Smooth muscle cell (in vitro differentiated cells): ENCODE data around the gene SNTG2. TPM values are rescaled to one million over a fixed set of nuclear protein-coding genes. Genes with fewer than 3 reads are reported as not detected.

Source experiments
- DNase-seq: peaks from one replicate; lab custom pipeline; 2025; ENCODE audit not compliant: unreplicated experiment; lab: John Stamatoyannopoulos, UW
- H2AFZ ChIP-seq: fragments of 200-600 bp; sonication (generic); 2 replicates; pipeline ENCODE4 v1.6.0; 2016; ENCODE audit warnings: antibody characterized with exemption, low read depth, mild to moderate bottlenecking
- H3F3A ChIP-seq: fragments of 200-600 bp; sonication (generic); 2 replicates; pipeline ENCODE4 v1.6.0; 2017; ENCODE audit warnings: antibody characterized with exemption, low read depth
- H3K27ac ChIP-seq: fragments of 200-600 bp; sonication (generic); 2 replicates; pipeline ENCODE4 v1.5.1; 2016; ENCODE audit warnings: low read depth, mild to moderate bottlenecking
- H3K27me3 ChIP-seq: fragments of 200-600 bp; sonication (generic); 2 replicates; pipeline ENCODE4 v1.6.1; 2016; ENCODE audit warnings: low read depth, mild to moderate bottlenecking
- H3K36me3 ChIP-seq: fragments of 200-600 bp; sonication (generic); 2 replicates; pipeline ENCODE4 v1.5.1; 2016; ENCODE audit warnings: low read depth
- H3K4me1 ChIP-seq: fragments of 200-600 bp; sonication (generic); 2 replicates; pipeline ENCODE4 v1.5.1; 2016; ENCODE audit warnings: low read depth
- H3K4me2 ChIP-seq: fragments of 200-600 bp; sonication (generic); 2 replicates; pipeline ENCODE4 v1.6.0; 2016; ENCODE audit warnings: mild to moderate bottlenecking
- H3K4me3 ChIP-seq: fragments of 200-600 bp; sonication (generic); 2 replicates; pipeline ENCODE4 v1.5.1; 2016; ENCODE audit warnings: mild to moderate bottlenecking
- H3K79me2 ChIP-seq: fragments of 200-600 bp; sonication (generic); 2 replicates; pipeline ENCODE4 v1.6.0; 2016; ENCODE audit warnings: low read depth, mild to moderate bottlenecking
- H3K9ac ChIP-seq: fragments of 200-600 bp; sonication (generic); 2 replicates; pipeline ENCODE4 v1.6.0; 2016; ENCODE audit warnings: low read depth
- H3K9me3 ChIP-seq: fragments of 200-600 bp; sonication (generic); replicated peaks from 2 replicates; pipeline ENCODE4 v1.5.1; 2016; ENCODE audit warnings: low read depth
- H4K20me1 ChIP-seq: fragments of 200-600 bp; sonication (generic); 2 replicates; pipeline ENCODE4 v1.6.0; 2016; ENCODE audit warnings: low read depth
- WGBS: methylation state at CpG from one replicate; pipeline ENCODE4 v1.1.7; 2016; ENCODE audit warnings: low lambda C conversion rate; 5-methylcytosine and 5-hydroxymethylcytosine counted together
- polyA plus RNA-seq: library from polyadenylated mRNA; unstranded; fragments of >200 nt; fragmentation: Nextera tagmentation; extraction: Ambion mirVana; gene quantifications from 2 replicates; pipeline ENCODE4 v1.2.1, GENCODE V29; 2016
- total RNA-seq: library from RNA; depleted of rRNA; stranded (reverse); fragments of >200 nt; gene quantifications from 2 replicates; pipeline ENCODE4 v1.2.3, GENCODE V29; 2014
- TF ChIP-seq, protein P1 (sequence below): fragments of 200-600 bp; sonication (generic); IDR thresholded peaks from 2 replicates; pipeline ENCODE4 v1.5.1; 2017; ENCODE audit warnings: borderline replicate concordance, mild to moderate bottlenecking, antibody characterized with exemption; ENCODE audit not compliant: insufficient read depth, poor library complexity, severe bottlenecking

The SNTG2 gene
- total and polyA plus RNA-seq, 2 experiments from 2014 or later, result 0.56 TPM; not detected in 1

DNA sequence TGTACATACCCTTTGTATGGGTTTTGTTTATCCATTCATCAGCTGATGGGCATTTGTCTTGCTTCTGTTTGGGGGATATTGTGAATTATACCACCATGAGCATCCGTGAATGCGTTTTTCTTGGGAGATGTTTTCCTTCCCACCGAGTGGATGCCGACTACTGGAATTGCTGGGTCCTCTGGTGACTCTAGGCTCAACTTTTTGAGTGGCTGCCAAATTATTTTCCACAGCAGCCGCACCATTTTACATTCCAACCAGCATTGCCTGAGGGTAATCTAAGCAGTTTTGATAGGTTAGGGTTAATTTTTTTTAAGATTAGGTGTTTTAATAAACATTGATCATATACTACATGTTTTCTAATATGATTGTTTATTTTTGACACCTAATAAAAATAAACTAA is 220.1 kb downstream of the SNTG2 start:
- H3K9me3 ChIP-seq, result no peaks in the 10 kb centered on the region
- no peaks in the 10 kb centered on the region for H4K20me1 ChIP-seq
- no peaks in the 10 kb centered on the region for H3K4me1 ChIP-seq
- H3K79me2 ChIP-seq, result no peaks in the 10 kb centered on the region
- TF ChIP-seq, protein P1, sequence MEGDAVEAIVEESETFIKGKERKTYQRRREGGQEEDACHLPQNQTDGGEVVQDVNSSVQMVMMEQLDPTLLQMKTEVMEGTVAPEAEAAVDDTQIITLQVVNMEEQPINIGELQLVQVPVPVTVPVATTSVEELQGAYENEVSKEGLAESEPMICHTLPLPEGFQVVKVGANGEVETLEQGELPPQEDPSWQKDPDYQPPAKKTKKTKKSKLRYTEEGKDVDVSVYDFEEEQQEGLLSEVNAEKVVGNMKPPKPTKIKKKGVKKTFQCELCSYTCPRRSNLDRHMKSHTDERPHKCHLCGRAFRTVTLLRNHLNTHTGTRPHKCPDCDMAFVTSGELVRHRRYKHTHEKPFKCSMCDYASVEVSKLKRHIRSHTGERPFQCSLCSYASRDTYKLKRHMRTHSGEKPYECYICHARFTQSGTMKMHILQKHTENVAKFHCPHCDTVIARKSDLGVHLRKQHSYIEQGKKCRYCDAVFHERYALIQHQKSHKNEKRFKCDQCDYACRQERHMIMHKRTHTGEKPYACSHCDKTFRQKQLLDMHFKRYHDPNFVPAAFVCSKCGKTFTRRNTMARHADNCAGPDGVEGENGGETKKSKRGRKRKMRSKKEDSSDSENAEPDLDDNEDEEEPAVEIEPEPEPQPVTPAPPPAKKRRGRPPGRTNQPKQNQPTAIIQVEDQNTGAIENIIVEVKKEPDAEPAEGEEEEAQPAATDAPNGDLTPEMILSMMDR, result no peak
- 96% methylated on average over 5 of the region's 5 CpGs for WGBS
- H3K36me3 ChIP-seq, result no peaks in the 10 kb centered on the region
- no peak overlapping the region for H3K27ac ChIP-seq
- H3K4me2 ChIP-seq, result no peak overlapping the region
- H2AFZ ChIP-seq, result no peak overlapping the region
- H3K27me3 ChIP-seq, result no peaks in the 10 kb centered on the region
- H3K9ac ChIP-seq, result no peak overlapping the region
- no peak for DNase-seq
- H3K4me3 ChIP-seq, result no peak overlapping the region
- H3F3A ChIP-seq, result no peaks in the 10 kb centered on the region

DNA sequence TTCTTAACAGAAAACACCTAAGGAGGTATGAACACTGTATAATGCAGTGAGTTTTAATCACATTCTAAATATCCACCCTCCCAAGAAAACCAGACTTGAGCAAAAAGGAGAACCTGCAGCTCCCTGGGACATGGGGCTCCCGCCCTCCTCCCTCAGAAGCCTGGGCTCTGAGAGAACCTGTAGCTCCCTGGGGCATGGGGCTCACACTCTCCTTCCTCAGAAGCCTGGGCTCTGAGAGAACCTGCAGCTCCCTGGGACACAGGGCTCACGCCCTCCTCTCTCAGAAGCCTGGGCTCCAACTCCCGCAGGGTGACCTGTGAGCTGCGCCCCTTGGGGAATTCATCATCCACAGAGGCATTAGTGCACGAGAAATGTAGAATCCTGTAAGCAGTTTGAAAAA is 222.9 kb downstream of the SNTG2 start:
- H4K20me1 ChIP-seq, result no peaks in the 10 kb centered on the region
- 84% methylated on average over 5 of the region's 5 CpGs for WGBS
- no peaks in the 10 kb centered on the region for H3K79me2 ChIP-seq
- no peak overlapping the region for H3K27ac ChIP-seq
- no peaks in the 10 kb centered on the region for H3F3A ChIP-seq
- no peak overlapping the region for H3K4me2 ChIP-seq
- DNase-seq, result no peak
- no peaks in the 10 kb centered on the region for H3K36me3 ChIP-seq
- TF ChIP-seq, protein P1, result no peak
- H2AFZ ChIP-seq, result no peak overlapping the region
- H3K27me3 ChIP-seq, result no peaks in the 10 kb centered on the region
- H3K9me3 ChIP-seq, result no peaks in the 10 kb centered on the region
- H3K9ac ChIP-seq, result no peak overlapping the region
- H3K4me3 ChIP-seq, result no peak overlapping the region
- H3K4me1 ChIP-seq, result no peaks in the 10 kb centered on the region

DNA sequence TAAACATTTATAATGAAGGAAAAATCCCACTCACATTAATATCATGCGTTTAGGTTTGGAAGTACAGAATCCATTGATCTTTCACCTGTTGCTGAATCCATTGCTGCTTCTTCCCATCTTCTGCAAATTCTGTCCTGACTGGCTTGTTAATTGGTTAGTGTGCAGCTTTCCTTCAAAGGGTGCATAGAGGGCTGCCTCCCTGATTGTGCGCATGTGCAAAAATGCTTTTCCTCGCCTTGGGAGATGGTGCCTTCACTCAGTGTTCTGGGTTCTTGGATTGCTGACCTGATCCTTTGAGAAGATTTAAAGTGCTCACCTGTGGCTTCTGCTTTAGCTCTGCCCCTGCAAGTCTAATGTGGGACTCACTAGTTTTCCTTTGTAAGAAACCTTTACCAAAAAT is 231.2 kb downstream of the SNTG2 start:
- H3K4me1 ChIP-seq, result no peaks in the 10 kb centered on the region
- no peak for DNase-seq
- no peak overlapping the region for H2AFZ ChIP-seq
- no peak overlapping the region for H3K9ac ChIP-seq
- no peaks in the 10 kb centered on the region for H3F3A ChIP-seq
- no peak overlapping the region for H3K4me3 ChIP-seq
- no peaks in the 10 kb centered on the region for H3K27me3 ChIP-seq
- no peaks in the 10 kb centered on the region for H3K36me3 ChIP-seq
- WGBS, result 92% methylated on average over 3 of the region's 3 CpGs
- no peak overlapping the region for H3K27ac ChIP-seq
- no peak overlapping the region for H3K4me2 ChIP-seq
- no peaks in the 10 kb centered on the region for H3K9me3 ChIP-seq
- TF ChIP-seq, protein P1, result no peak
- H4K20me1 ChIP-seq, result no peaks in the 10 kb centered on the region
- no peaks in the 10 kb centered on the region for H3K79me2 ChIP-seq

DNA sequence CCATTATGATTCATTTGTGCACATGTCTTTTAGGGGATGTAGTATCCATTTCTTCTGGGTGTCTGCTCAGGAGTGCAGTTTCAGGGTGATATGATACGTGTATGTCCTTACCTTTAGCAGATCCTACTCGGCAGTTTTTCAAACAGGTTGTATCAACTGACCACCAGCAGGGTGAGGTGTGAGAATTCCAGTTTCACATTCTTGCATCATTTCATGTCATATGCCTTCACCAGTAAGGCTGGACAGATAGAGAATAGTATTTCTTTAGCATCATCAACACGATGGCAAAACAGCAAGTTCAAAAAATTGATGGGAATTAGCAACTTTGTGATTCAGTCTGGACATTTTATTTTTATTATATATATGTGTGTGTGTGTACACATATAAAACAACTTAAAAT is 232.7 kb downstream of the SNTG2 start:
- no peak for DNase-seq
- no peaks in the 10 kb centered on the region for H4K20me1 ChIP-seq
- no peaks in the 10 kb centered on the region for H3K9me3 ChIP-seq
- H3K9ac ChIP-seq, result no peak overlapping the region
- no peak overlapping the region for H3K4me3 ChIP-seq
- TF ChIP-seq, protein P1, result no peak
- H3F3A ChIP-seq, result no peaks in the 10 kb centered on the region
- no peak overlapping the region for H2AFZ ChIP-seq
- H3K27me3 ChIP-seq, result no peaks in the 10 kb centered on the region
- no peaks in the 10 kb centered on the region for H3K36me3 ChIP-seq
- WGBS, result 80% methylated on average over 3 of the region's 3 CpGs
- no peak overlapping the region for H3K27ac ChIP-seq
- H3K79me2 ChIP-seq, result no peaks in the 10 kb centered on the region
- H3K4me2 ChIP-seq, result no peak overlapping the region
- no peaks in the 10 kb centered on the region for H3K4me1 ChIP-seq
